ENCODE data around the gene GLS2.
A peak's percentile ranks its signal among the peaks of the same experiment; 100 is the strongest.
"Not testable (repeated sequence)": the region's sequence is repeated elsewhere in the genome, so short reads cannot be mapped to it uniquely, and the experiment has no call there.

The GLS2 gene

DNA sequence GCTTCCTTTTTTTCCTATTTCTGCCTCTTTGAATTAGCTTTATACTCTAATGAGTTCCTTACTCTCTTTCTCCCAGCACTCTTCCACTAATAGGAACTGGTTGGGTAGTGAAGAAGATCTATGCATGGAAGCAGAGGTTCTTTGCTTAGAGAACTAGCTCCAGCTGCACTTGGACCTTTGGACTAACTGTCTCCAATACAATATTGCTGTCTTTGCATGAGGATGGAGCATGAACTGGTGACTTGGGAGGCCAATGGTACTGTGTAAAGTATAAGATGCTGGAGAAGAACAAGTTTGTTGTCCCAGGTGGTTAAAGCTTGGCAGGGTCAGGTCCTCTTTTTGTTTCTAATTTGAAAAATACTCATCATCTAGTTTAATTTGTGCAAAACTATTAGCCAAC lies 2.4 kb upstream of the GLS2 start:
- no peak for DNase-seq

GRCh38 chr12:56487448-56488040 lies 417 bp downstream of the GLS2 start:
- DNase-seq = peak; percentile 80

DNA sequence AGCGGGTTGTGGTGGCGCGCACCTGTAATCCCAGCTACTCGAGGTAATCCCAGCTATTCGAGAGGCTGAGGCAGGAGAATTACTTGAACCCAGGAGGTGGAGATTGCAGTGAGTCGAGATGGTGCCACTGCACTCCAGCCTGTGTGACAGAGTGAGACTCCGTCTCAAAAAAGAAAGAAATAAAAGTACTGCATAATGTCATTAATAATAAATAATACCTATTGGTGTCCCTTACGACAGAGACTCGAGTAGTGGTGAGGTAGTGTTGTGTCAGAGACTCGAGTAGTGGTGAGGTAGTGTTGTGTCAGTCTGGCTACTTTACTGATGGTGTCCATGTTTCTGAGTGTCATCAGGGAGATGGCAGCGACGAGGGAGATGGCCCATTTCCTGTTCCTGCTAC lies 1.3 kb downstream of the GLS2 start:
- DNase-seq = no peak

DNA sequence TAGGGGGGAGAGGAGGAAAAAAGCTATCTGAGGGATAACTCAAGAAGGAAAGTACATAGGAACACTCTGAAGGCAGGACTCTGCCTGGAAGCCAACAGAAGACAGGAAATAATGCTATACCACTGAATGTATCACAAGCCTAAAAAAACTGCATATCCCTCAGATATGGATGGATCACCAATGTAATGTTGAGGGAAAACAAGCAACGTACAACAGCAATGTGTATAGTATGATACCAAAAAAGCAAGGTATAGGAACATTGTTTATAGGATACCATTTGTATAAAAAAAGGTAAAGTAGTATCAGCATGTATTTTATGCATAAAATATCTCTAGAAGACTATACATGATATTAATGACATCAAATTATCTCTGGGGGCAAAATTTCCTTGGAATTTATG lies 3.4 kb downstream of the GLS2 start:
- DNase-seq = no peak

DNA sequence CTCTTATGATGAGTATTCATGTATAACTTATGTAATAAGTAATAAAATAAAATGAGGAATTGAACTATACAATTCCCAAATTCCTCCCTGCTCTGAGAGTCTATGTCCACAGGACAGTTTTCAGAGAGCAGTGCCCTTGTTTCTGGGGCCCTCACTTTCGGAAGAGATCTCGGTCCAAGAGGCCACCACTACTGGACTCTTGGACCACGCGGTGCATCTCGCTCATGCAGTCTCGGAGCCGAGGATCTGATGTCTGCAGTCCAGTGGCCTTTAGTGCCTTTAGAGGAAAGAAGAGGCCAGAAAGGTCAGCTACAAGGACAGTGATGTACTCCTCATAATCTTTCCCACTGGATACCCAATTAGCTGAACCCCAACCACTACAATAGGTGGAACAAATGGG lies 8.3 kb downstream of the GLS2 start:
- peak; percentile 38 for DNase-seq

GRCh38 chr12:56477521-56478225 lies 10.3 kb downstream of the GLS2 start:
- DNase-seq = peak; percentile 50

- DNase-seq = no peak
These were observed 11.0 kb downstream of the GLS2 start for GRCh38 chr12:56476972-56477432.

DNA sequence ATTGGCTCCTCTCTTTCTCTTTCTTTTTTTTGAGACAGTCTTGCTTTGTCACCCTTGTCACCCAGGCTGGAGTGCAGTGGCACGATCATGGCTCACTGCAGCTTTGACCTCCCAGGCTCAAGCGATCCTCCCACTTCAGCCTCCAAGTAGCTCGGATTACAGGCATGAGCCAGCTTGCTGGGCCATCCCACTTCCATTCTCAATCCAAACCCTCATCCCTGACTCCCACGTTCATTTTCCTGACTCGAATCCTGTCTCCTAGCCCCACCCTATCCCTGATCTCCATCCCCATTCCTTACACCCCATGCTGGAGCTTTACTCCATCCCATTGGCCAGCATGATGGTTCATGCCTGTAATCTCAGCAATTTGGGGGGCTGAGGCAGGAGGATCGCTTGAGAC lies 11.8 kb downstream of the GLS2 start:
- no peak for DNase-seq

DNA sequence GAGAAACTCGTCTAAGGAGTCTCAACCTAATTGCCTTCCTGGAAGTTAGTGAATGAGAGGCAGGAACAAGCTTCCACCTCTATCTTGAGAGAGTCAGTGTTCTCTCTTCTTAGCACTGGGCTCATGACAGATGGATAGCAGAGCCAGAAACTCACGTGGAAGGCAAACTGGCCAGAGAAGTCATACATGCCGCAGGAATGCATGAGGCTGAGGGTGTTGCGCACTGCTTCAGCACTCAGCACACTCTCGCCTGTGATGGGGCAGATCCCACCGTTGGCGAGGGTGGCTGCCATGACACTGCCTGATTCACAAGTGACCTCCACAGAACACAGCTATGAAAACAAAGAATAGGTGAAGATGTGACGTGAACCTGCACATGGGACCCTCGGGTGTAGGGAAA lies 13.6 kb downstream of the GLS2 start:
- DNase-seq = no peak

- DNase-seq = peak; percentile 54
These were observed 18.7 kb downstream of the GLS2 start for GRCh38 chr12:56469007-56469930.

GRCh38 chr12:56468216-56469006 lies 19.6 kb downstream of the GLS2 start, which contains the start of gene SPRYD4:
Gene SPRYD4 (plus strand): TSS chr12:56468578. CDS start chr12:56468592, 14 bp downstream.
- peak; percentile 96 for DNase-seq

GRCh38 chr12:56462565-56462964 lies 25.4 kb downstream of the GLS2 start:
- DNase-seq = no peak

GRCh38 chr12:56461235-56462159 lies 26.5 kb downstream of the GLS2 start:
- no peak for DNase-seq

GRCh38 chr12:56457817-56458216 lies 30.1 kb downstream of the GLS2 start:
- no peak for DNase-seq

GRCh38 chr12:56454557-56454956 lies 33.4 kb downstream of the GLS2 start, which contains the start of gene MIP:
Gene MIP (minus strand): TSS chr12:56454657. CDS start chr12:56454613, 44 bp downstream.
- DNase-seq = no peak

DNA sequence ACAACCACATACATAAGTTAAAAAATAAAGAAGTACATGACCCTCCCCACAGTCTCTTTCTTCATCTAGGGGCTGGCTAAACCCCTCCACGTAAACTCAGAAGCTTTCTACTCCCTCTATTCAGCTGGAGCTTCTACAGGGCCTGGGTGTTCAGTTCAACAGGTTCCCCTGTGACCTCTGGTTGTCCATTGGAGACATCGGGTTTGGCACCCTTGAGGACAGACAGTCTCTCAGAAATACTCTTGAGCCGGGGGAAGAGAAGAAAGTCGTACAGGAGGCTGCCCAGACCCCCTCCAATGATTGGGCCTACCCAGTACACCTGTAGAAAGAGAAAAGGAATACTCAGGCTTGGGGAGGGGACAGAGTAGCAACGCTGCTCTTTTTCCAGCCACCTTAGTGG lies 36.8 kb downstream of the GLS2 start:
- no peak for DNase-seq

DNA sequence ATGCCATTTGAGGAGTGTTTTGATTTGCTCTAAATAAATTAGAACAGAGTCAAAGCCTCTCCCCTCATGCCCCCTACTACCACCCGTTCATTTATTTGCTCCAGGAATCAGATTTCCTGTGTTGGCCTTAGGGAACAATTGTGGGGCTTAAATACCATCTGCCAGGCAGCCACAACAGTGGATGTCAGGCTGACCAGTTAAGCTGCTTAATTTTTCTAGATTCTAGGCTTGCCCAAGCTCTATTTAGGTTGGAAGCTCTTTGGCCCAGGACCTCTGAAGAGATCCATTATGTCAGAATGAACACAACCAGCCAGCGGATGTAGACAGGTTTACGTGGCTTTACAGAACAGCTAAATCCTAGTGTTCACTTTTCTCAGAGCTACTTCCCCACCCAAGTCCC lies 37.7 kb downstream of the GLS2 start:
- DNase-seq = no peak

GRCh38 chr12:56449622-56449984 lies 38.4 kb downstream of the GLS2 start:
- no peak for DNase-seq

- DNase-seq = peak; percentile 97
These were observed 38.9 kb downstream of the GLS2 start, which contains the start of gene TIMELESS for GRCh38 chr12:56448860-56449621. Gene TIMELESS (minus strand): TSS chr12:56449426. CDS start chr12:56434170, 15,256 bp downstream.

- DNase-seq = not testable (repeated sequence)
These were observed 44.8 kb downstream of the GLS2 start for GRCh38 chr12:56443208-56443607.

Measured in islet precursor cell (in vitro differentiated cells).